ENCODE measurements around the gene IFNK.

IFNK gene

GRCh38 chr9:27538647-27539046 lies 14.6 kb downstream of the IFNK start:
- Histone ChIP-seq H3K79me2 (ENCODE audit: insufficient read depth, low read depth) (no peaks in the 10 kb centered on the region), H3K9ac (no peak overlapping the region), H2AFZ (ENCODE audit: low read depth) (no peak overlapping the region), H3K4me3 (IDR thresholded peaks at IDR 0.05; ENCODE audit: insufficient read depth, low read depth, low read length) (no peak overlapping the region), H3K4me2 (no peak overlapping the region), H4K20me1 (ENCODE audit: insufficient read depth) (no peaks in the 10 kb centered on the region), H3K27ac (no peak overlapping the region), H3K36me3 (ENCODE audit: insufficient read depth) (no peaks in the 10 kb centered on the region), H3K4me1 (ENCODE audit: low read depth, poor library complexity, severe bottlenecking) (peaks cover 7% of the 10 kb centered on the region), H3K27me3 (ENCODE audit: insufficient read depth, low read depth) (no peaks in the 10 kb centered on the region)
- no peak for TF ChIP-seq CTCF (conservative IDR thresholded peaks at IDR 0.05; ENCODE audit: low read depth, low read length)

GRCh38 chr9:27539479-27540441 lies 15.7 kb downstream of the IFNK start:
- Histone ChIP-seq H3K4me2 (no peak overlapping the region), H3K36me3 (ENCODE audit: insufficient read depth) (no peaks in the 10 kb centered on the region), H3K4me1 (ENCODE audit: low read depth, poor library complexity, severe bottlenecking) (peaks cover 7% of the 10 kb centered on the region), H2AFZ (ENCODE audit: low read depth) (no peak overlapping the region), H3K79me2 (ENCODE audit: insufficient read depth, low read depth) (no peaks in the 10 kb centered on the region), H3K9ac (no peak overlapping the region), H3K27ac (no peak overlapping the region), H4K20me1 (ENCODE audit: insufficient read depth) (no peaks in the 10 kb centered on the region), H3K27me3 (ENCODE audit: insufficient read depth, low read depth) (no peaks in the 10 kb centered on the region), H3K4me3 (IDR thresholded peaks at IDR 0.05; ENCODE audit: insufficient read depth, low read depth, low read length) (no peak overlapping the region)
- TF ChIP-seq CTCF (conservative IDR thresholded peaks at IDR 0.05; ENCODE audit: low read depth, low read length), result no peak

- no peak overlapping the region for H3K27ac ChIP-seq
Measured at GRCh38 chr9:27540502-27540901, 16.4 kb downstream of the IFNK start.

GRCh38 chr9:27541740-27542139 lies 17.6 kb downstream of the IFNK start:
- H3K4me1 ChIP-seq (ENCODE audit: low read depth, poor library complexity, severe bottlenecking), result peaks cover 7% of the 10 kb centered on the region
- H4K20me1 ChIP-seq (ENCODE audit: insufficient read depth), result no peaks in the 10 kb centered on the region
- no peak for TF ChIP-seq CTCF (conservative IDR thresholded peaks at IDR 0.05; ENCODE audit: low read depth, low read length)
- H3K27me3 ChIP-seq (ENCODE audit: insufficient read depth, low read depth), result no peaks in the 10 kb centered on the region
- no peak overlapping the region for H3K4me3 ChIP-seq (IDR thresholded peaks at IDR 0.05; ENCODE audit: insufficient read depth, low read depth, low read length)
- H3K27ac ChIP-seq, result no peak overlapping the region
- no peaks in the 10 kb centered on the region for H3K79me2 ChIP-seq (ENCODE audit: insufficient read depth, low read depth)
- no peak overlapping the region for H3K9ac ChIP-seq
- H3K36me3 ChIP-seq (ENCODE audit: insufficient read depth), result no peaks in the 10 kb centered on the region
- no peak overlapping the region for H3K4me2 ChIP-seq
- H2AFZ ChIP-seq (ENCODE audit: low read depth), result no peak overlapping the region

More at GRCh38 chr9:27540502-27540901, 16.4 kb downstream of the IFNK start:
- Histone ChIP-seq H3K9ac (no peak overlapping the region), H3K79me2 (ENCODE audit: insufficient read depth, low read depth) (no peaks in the 10 kb centered on the region), H3K4me2 (no peak overlapping the region), H2AFZ (ENCODE audit: low read depth) (no peak overlapping the region), H3K27me3 (ENCODE audit: insufficient read depth, low read depth) (no peaks in the 10 kb centered on the region), H3K4me3 (IDR thresholded peaks at IDR 0.05; ENCODE audit: insufficient read depth, low read depth, low read length) (no peak overlapping the region), H3K36me3 (ENCODE audit: insufficient read depth) (no peaks in the 10 kb centered on the region), H3K4me1 (ENCODE audit: low read depth, poor library complexity, severe bottlenecking) (peaks cover 7% of the 10 kb centered on the region), H4K20me1 (ENCODE audit: insufficient read depth) (no peaks in the 10 kb centered on the region)
- no peak for TF ChIP-seq CTCF (conservative IDR thresholded peaks at IDR 0.05; ENCODE audit: low read depth, low read length)
